HG03439 (cell line): Measurements from ENCODE around the gene SESN3.
"Not testable (repeated sequence)": the region's sequence is repeated elsewhere in the genome, so short reads cannot be mapped to it uniquely, and the experiment has no call there.

Experiments used
- ATAC-seq: cut with Tn5 transposase; IDR thresholded peaks from one replicate; pipeline ENCODE4 v1.9.1; 2021; ENCODE audit warnings: mild to moderate bottlenecking, moderate library complexity; ENCODE audit not compliant: unreplicated experiment

SESN3 gene

DNA sequence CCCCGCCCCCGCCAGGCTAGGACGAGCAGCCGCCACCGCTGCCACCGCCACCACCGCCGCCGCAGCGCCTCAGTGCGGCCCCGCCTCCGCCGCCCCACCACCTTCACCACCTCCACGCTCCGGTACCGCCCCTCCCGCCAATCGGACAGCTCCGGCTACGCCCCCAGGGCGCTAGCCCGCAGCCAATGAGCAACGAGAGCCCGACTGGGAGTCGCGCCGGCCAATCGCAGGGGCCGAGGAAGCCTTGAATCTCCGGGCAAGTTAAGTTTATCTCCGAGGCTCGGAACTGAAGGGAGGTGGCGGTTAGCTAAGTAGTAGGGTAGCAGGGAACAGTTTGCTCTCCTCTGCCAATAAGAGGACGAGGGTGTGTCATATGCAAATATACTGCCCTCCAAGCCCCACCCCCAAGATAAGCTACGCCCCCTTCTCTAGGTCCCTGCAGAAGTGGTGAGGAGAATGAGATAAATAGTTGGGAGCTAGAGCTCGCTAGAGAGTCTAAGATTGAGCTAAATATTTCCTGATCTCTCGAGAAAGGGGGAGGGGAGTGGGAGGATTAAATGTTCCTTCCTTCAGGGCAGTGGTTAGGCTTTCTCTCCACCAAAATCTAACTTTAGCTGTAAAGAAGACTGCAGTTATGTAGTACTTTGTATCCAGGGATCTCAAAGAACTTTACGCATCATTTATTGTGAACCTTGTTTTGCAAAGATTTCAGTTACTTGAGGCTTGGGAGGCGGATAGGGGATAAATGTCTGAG is at the start of gene SESN3:
SESN3 (minus strand) TSS at position 76 of the 754 bp plus-strand sequence. CDS start 342 bp downstream, outside the sequence.
- ATAC-seq = peak; percentile 98

GRCh38 chr11:95279921-95280868 is 49.2 kb upstream of the SESN3 start:
- ATAC-seq = no peak

DNA sequence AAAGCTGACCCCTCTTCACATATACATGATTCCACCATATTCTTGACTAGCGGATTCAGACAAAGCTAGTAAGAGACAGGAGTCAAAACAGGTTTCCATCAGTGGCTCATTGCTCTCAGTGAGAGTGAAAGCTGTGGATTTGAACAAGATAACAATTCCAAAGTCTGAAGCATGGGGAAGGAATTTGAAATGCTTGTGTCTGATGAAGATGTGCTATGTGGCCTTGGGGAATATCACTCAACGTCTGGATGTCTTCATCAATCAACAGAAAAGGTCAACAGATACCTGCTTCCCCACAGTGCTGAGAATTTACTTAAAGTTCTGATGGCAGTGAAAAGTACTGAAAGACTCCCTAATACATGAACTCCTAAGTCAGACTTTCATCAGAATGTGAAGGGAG is 46.9 kb upstream of the SESN3 start:
- no peak for ATAC-seq

- ATAC-seq = no peak
Measured at GRCh38 chr11:95276139-95276538, 45.1 kb upstream of the SESN3 start.

DNA sequence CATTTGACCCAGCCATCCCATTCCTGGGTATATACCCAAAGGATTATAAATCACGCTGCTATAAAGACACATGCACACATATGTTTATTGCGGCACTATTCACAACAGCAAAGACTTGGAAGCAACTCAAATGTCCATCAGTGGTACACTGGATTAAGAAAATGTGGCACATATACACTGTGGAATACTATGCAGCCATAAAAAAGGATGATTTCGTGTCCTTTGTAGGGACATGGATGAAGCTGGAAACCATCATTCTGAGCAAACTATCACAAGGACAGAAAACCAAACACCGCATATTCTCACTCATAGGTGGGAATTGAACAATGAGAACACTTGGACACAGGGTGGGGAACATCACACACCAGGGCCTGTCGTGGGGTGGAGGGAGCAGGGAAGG is 42.6 kb upstream of the SESN3 start:
- ATAC-seq = not testable (repeated sequence)

DNA sequence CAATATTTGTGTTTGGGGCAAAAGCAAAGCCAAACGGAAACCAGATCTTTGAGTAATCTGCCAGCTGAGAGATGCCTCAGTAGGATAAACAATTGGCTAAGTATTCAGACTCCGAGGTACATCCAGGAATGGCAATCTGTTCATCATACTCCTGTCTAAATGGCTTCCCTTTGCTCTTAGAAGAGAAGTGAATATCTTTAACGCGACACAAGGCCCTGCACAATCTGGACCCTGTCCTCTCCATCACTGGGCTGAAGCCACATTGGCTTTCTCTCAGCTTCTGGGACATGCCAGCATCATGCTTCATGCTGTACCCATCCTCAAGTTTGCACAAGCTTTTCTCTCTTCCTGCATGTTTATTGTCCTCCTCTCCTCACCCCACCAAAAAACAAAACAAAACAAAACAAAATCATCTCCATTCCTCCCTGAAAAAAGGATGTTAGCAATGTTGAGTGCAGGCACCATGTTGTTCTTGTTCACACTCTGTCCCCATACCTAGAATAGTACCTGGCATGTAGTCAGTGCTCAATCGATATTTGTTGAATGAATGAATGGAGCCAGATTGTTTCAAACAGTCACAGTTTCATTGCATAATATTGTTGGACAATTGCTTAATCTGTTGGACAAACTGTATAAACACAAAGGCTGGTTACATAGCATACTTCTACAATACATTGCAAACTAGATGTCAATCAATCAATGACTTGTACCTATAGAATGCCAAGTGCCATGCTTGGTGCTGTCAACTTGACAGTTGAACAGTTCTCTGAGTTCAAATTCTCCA is 38.2 kb upstream of the SESN3 start:
- ATAC-seq = no peak

DNA sequence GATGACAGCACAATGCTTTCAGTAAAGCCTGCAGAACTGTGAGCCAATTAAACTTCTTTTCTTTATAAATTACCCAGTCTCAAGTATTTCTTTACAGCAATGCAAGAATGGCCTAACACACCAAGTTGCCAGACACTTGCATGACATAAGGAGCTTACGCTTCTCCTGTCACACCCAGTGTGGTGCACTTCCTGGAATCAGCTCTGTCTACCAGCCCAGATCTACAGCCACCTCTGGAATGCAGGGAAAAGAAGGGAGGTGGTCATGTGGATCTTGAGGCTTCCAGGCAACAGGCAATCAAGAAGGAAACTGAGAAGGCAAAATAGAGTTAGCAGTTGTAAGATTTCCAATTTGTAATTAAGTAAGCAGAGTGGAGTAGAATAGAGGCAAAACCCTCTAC is 37.4 kb upstream of the SESN3 start:
- no peak for ATAC-seq

GRCh38 chr11:95267601-95268213 is 36.7 kb upstream of the SESN3 start:
- no peak for ATAC-seq

GRCh38 chr11:95266751-95267374 is 35.9 kb upstream of the SESN3 start:
- no peak for ATAC-seq

GRCh38 chr11:95264881-95265280 is 33.9 kb upstream of the SESN3 start:
- ATAC-seq = no peak

GRCh38 chr11:95262994-95263765 is 32.2 kb upstream of the SESN3 start:
- ATAC-seq = no peak

DNA sequence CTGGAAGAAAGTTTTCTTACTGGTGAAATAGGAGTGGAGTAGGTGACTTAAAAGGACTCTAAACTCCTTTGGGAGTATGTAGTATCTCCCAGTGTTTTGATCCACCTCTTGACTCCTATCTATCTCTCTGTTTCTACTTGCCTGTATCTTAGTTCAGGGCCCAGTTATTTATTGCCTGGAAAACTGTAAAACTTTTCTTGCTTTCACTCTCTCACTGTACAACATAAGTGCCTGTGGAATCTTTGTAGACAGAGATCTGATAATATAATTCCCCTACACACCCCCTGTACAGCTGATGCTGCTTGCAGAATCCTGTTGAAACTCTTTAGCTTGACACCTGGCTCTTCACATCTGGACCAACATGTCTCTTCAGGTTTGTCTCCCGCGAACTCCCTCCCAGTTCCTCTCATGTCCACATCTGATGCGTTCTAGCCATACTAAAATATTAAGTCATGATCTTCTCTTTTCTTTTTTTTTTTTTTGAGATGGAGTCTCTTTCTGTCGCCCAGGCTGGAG is 26.5 kb upstream of the SESN3 start:
- ATAC-seq = no peak

GRCh38 chr11:95256321-95256779 is 25.3 kb upstream of the SESN3 start:
- ATAC-seq = no peak

DNA sequence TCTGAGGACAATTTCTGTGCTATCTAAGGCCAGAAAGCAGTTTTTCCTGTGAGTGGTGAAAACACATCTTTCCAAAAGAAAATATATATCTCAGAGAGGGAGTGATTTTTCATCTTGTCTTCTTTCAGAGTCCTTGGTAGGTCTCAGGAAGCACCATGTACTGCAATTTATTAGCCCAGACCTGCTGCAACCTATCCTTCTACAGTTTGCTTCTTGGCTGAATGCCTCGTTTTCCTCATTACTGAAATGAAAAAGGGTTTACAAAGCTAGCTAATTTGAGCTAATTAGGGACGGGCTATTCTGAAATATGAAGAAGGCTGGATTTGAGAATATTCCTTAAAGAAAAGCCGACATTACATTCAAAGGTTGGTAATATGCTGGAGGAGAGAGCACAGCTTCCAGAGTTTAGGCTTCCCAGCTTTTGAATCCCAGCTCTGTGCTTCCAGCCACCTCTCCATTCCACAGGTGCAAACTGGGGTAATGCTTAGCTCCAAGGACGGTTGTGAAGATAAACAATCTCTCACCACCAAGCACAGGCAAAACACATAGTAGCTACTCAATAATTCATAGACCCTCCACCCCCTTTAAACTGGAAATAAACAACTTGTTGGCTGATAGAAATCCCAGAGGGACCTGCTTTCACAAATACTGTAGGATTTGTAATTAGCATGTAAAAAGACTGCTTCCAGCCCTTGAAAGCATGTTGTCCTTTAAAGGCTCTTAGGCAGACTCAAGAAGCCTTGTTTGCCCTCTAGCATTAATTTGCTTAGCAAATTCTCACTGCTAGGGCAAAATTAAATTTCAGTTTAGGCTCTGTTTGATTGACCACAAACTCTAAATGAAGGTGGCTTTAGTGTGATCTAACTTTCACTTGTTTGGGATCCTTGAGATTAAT is 24.5 kb upstream of the SESN3 start:
- no peak for ATAC-seq

DNA sequence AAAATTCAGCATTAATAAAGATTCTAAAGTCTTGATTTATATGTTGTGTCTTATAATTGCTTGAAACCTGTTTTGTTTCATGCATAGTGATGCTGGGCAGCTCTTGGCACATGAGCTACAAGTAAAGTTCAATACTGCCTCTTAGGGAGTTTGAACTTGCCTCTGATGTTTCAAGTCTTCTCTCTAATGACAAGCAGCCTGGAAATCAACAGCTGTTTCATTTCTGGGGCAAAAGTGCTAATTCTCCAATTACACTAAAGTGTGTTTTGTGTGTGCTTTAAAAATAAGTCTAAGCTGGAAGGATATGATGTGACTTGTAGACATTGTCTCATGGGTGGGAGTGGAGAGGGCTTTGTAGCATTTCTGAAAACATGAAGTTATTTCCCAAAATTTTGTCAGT is 23.7 kb upstream of the SESN3 start:
- ATAC-seq = peak; percentile 6

- peak; percentile 97 for ATAC-seq
Measured at GRCh38 chr11:95254131-95254704, 23.2 kb upstream of the SESN3 start.

GRCh38 chr11:95253141-95253540 is 22.1 kb upstream of the SESN3 start:
- no peak for ATAC-seq

DNA sequence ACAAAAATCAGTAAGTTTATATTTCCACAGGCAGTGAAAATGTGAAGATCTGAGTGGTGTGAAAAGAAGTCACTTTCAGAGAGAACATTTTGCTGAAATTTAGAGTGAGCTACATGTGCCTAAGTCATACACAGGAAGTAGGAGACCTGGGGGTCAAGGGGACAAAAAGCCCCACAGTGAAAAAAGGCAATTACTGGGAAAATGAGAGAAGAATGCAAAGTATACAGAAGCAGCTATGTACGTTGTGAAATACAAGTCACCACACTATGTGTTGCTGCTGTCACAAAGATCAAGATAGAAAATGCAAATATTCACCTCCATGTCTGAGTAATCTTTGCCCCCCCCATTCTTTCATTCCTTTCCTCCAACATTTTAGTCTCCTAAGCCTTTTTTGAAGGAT is 21.6 kb upstream of the SESN3 start:
- no peak for ATAC-seq
